ENCODE results near the gene RFK.

Gene RFK

DNA sequence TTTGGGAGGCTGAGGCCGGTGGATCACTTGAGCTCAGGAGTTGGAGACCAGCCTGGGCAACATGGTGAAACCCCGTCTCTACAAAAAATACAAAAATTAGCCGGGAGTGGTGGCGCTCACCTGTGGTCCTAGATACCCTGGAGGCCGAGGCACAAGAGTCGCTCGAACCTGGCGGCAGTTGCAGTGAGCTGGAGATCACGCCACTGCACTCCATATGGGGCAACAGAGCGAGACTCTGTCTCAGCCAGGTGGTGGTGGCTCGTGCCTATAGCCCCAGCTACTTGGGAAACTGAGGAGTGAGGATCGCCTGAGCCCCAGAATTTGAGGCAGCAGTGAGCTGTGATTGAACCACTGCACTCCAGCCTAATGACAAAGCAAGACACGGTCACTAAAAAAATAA is 2.4 kb upstream of the RFK start:
- no peak overlapping the region for H3K4me3 ChIP-seq (ENCODE audit: low read length, poor library complexity, severe bottlenecking)
- no peak overlapping the region for H3K9ac ChIP-seq (ENCODE audit: low read depth, low read length, poor library complexity, severe bottlenecking)
- H3K79me2 ChIP-seq (ENCODE audit: insufficient read depth, low read length): peaks cover 25% of the 10 kb centered on the region
- H2AFZ ChIP-seq (ENCODE audit: low read length): no peak overlapping the region
- no peaks in the 10 kb centered on the region for H3K27me3 ChIP-seq (ENCODE audit: insufficient read depth, low read length, poor library complexity, severe bottlenecking)
- H4K20me1 ChIP-seq (ENCODE audit: insufficient read depth, low read length, poor library complexity, severe bottlenecking): no peaks in the 10 kb centered on the region
- H3K4me1 ChIP-seq (ENCODE audit: insufficient read depth, low read length, poor library complexity, severe bottlenecking): peaks cover 25% of the 10 kb centered on the region
- H3K9me3 ChIP-seq (ENCODE audit: insufficient read depth, low read depth, low read length): 0 out of 2 replicates have a peak, but pooled peaks cover 5% of the 10 kb centered on the region
- H3K9me2 ChIP-seq (replicated peaks; ENCODE audit: low read depth, low read length): no peaks in the 10 kb centered on the region
- H3K36me3 ChIP-seq (ENCODE audit: insufficient read depth, low read length): no peaks in the 10 kb centered on the region
- H3F3A ChIP-seq (ENCODE audit: low read depth): no peaks in the 10 kb centered on the region
- no peak overlapping the region for H3K4me2 ChIP-seq (ENCODE audit: low read depth, low read length, poor library complexity, severe bottlenecking)
- TF ChIP-seq, protein P1, sequence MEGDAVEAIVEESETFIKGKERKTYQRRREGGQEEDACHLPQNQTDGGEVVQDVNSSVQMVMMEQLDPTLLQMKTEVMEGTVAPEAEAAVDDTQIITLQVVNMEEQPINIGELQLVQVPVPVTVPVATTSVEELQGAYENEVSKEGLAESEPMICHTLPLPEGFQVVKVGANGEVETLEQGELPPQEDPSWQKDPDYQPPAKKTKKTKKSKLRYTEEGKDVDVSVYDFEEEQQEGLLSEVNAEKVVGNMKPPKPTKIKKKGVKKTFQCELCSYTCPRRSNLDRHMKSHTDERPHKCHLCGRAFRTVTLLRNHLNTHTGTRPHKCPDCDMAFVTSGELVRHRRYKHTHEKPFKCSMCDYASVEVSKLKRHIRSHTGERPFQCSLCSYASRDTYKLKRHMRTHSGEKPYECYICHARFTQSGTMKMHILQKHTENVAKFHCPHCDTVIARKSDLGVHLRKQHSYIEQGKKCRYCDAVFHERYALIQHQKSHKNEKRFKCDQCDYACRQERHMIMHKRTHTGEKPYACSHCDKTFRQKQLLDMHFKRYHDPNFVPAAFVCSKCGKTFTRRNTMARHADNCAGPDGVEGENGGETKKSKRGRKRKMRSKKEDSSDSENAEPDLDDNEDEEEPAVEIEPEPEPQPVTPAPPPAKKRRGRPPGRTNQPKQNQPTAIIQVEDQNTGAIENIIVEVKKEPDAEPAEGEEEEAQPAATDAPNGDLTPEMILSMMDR (conservative IDR thresholded peaks at IDR 0.05; ENCODE audit: low read length): no peak
- no peak for TF ChIP-seq EZH2phosphoT487 (IDR thresholded peaks at IDR 0.05; ENCODE audit: borderline replicate concordance)

- 0 out of 2 replicates have a peak, but pooled peaks cover 5% of the 10 kb centered on the region for H3K9me3 ChIP-seq (ENCODE audit: insufficient read depth, low read depth, low read length)
- H3K4me2 ChIP-seq (ENCODE audit: low read depth, low read length, poor library complexity, severe bottlenecking): no peak overlapping the region
- no peaks in the 10 kb centered on the region for H3K36me3 ChIP-seq (ENCODE audit: insufficient read depth, low read length)
- no peaks in the 10 kb centered on the region for H4K20me1 ChIP-seq (ENCODE audit: insufficient read depth, low read length, poor library complexity, severe bottlenecking)
- H3K4me3 ChIP-seq (ENCODE audit: low read length, poor library complexity, severe bottlenecking): no peak overlapping the region
- TF ChIP-seq, protein P1 (conservative IDR thresholded peaks at IDR 0.05; ENCODE audit: low read length): no peak
- no peak for TF ChIP-seq EZH2phosphoT487 (IDR thresholded peaks at IDR 0.05; ENCODE audit: borderline replicate concordance)
- H3F3A ChIP-seq (ENCODE audit: low read depth): no peaks in the 10 kb centered on the region
- H3K4me1 ChIP-seq (ENCODE audit: insufficient read depth, low read length, poor library complexity, severe bottlenecking): peaks cover 28% of the 10 kb centered on the region
- no peaks in the 10 kb centered on the region for H3K9me2 ChIP-seq (replicated peaks; ENCODE audit: low read depth, low read length)
- peaks cover 25% of the 10 kb centered on the region for H3K79me2 ChIP-seq (ENCODE audit: insufficient read depth, low read length)
- no peak overlapping the region for H2AFZ ChIP-seq (ENCODE audit: low read length)
- no peaks in the 10 kb centered on the region for H3K27me3 ChIP-seq (ENCODE audit: insufficient read depth, low read length, poor library complexity, severe bottlenecking)
- H3K9ac ChIP-seq (ENCODE audit: low read depth, low read length, poor library complexity, severe bottlenecking): no peak overlapping the region
Measured at GRCh38 chr9:76396144-76396543, 1.9 kb upstream of the RFK start.

- H3F3A ChIP-seq (ENCODE audit: low read depth): no peaks in the 10 kb centered on the region
- no peaks in the 10 kb centered on the region for H3K27me3 ChIP-seq (ENCODE audit: insufficient read depth, low read length, poor library complexity, severe bottlenecking)
- H4K20me1 ChIP-seq (ENCODE audit: insufficient read depth, low read length, poor library complexity, severe bottlenecking): no peaks in the 10 kb centered on the region
- 0 out of 2 replicates have a peak, but pooled peaks cover 5% of the 10 kb centered on the region for H3K9me3 ChIP-seq (ENCODE audit: insufficient read depth, low read depth, low read length)
- peaks cover 36% of the 10 kb centered on the region for H3K4me1 ChIP-seq (ENCODE audit: insufficient read depth, low read length, poor library complexity, severe bottlenecking)
- H3K9me2 ChIP-seq (replicated peaks; ENCODE audit: low read depth, low read length): no peaks in the 10 kb centered on the region
- H3K9ac ChIP-seq (ENCODE audit: low read depth, low read length, poor library complexity, severe bottlenecking): peak overlapping the region; percentile 89
- TF ChIP-seq, protein P1 (conservative IDR thresholded peaks at IDR 0.05; ENCODE audit: low read length): no peak
- TF ChIP-seq EZH2phosphoT487 (IDR thresholded peaks at IDR 0.05; ENCODE audit: borderline replicate concordance): no peak
- H3K79me2 ChIP-seq (ENCODE audit: insufficient read depth, low read length): peaks cover 28% of the 10 kb centered on the region
- H3K36me3 ChIP-seq (ENCODE audit: insufficient read depth, low read length): no peaks in the 10 kb centered on the region
- peak overlapping the region; percentile 78 for H3K4me2 ChIP-seq (ENCODE audit: low read depth, low read length, poor library complexity, severe bottlenecking)
- peak overlapping the region; percentile 86 for H3K4me3 ChIP-seq (ENCODE audit: low read length, poor library complexity, severe bottlenecking)
- H2AFZ ChIP-seq (ENCODE audit: low read length): no peak overlapping the region; the same call in 1 of the 2 replicates
Measured at GRCh38 chr9:76395381-76395780, 1.2 kb upstream of the RFK start.
